Peyer's patch (tissue), 4 donors: ENCODE data around the gene ACTL6B. TPM values are rescaled to one million over a fixed set of nuclear protein-coding genes. Genes with fewer than 3 reads are reported as not detected.

Experiments used
- DNase-seq, 3 donors: peaks; one replicate each; pipeline ENCODE4 v3.0.0-alpha.2; 2017 to 2019
- H3K27ac ChIP-seq, 4 donors: fragments of 200-600 bp; sonication (generic); one replicate each; pipeline ENCODE4 v1.5.1; 2016 to 2019
- H3K27me3 ChIP-seq, 2 donors: fragments of 200-600 bp; sonication (generic); one replicate each; pipeline ENCODE4 v1.5.1; 2019
- H3K36me3 ChIP-seq, 3 donors: fragments of 200-600 bp; sonication (generic); one replicate each; pipeline ENCODE4 v1.5.1; 2016 to 2019
- H3K4me1 ChIP-seq, 4 donors: fragments of 200-600 bp; sonication (generic); one replicate each; pipeline ENCODE4 v1.5.1; 2016 to 2019
- H3K4me3 ChIP-seq, 4 donors: fragments of 200-600 bp; sonication (generic); 1 replicate in 3 of 4; 2 replicates in 1 of 4; pipeline ENCODE4 v1.5.1; 2016 to 2019; ENCODE audit warnings: mild to moderate bottlenecking in 1 of 4
- H3K9me3 ChIP-seq, 4 donors: fragments of 200-600 bp; sonication (generic); one replicate each; pipeline ENCODE4 v1.5.1; 2016 to 2019; ENCODE audit warnings: mild to moderate bottlenecking in 1 of 4
- CTCF ChIP-seq, 6 experiments: fragments of 450-650 bp in 4 of 6; fragments of 200-600 bp in 2 of 6; sonication (generic) in 1 of 6; IDR thresholded peaks; one replicate each; pipeline ENCODE4 v1.5.1; 2017 to 2019; ENCODE audit warnings: antibody characterized with exemption in 6 of 6, mild to moderate bottlenecking in 3 of 6, moderate library complexity in 1 of 6
- POLR2A ChIP-seq, 2 donors: fragments of 450-650 bp; IDR thresholded peaks; one replicate each; pipeline ENCODE4 v1.5.1; 2017; ENCODE audit warnings: antibody characterized with exemption in 2 of 2, mild to moderate bottlenecking in 2 of 2, moderate library complexity in 2 of 2
- total RNA-seq, 4 donors: library from RNA; depleted of rRNA; stranded (reverse); fragments of >200 nt; gene quantifications; one replicate each; pipeline ENCODE4 v1.1.0, GENCODE V29; 2016

Gene ACTL6B
- total RNA-seq, 4 donors from 2014 or later = not detected

DNA sequence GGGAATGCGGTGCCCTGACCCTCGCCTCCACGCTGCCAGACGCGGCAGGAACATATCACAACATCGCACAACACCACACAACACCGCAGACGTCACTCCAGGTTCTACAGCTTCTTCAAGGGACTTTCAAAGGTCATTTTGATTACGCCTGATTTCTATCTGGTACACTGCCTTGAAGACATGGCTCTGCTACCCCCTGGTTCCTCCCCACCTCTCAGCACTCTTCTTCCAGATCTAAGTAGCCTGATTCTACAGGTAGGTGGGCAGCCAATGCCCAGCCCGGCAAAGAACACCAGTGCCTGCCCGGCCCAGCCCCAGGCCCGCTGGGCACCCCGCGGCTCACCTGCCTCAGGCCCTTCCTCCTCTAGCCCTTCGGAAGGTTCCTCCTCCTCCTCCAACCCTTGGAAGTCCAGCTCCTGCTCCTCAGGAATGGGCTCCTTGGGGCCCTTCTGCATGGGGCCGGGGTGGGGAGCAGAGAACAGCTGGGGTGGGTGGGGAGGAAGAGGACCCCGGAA is 29.4 kb upstream of the ACTL6B start:
- Histone ChIP-seq H3K4me1 (peaks cover 0 to 20% (median under 1%) of the 10 kb centered on the region in 4 donors), H3K36me3 (peaks cover 0 to 89% (median 0%) of the 10 kb centered on the region in 3 donors), H3K27ac (no peak overlapping the region), H3K4me3 (no peak overlapping the region), H3K27me3 (no peaks in the 10 kb centered on the region), H3K9me3 (no peaks in the 10 kb centered on the region)
- TF ChIP-seq CTCF (IDR thresholded peaks at IDR 0.05) = no peak
- TF ChIP-seq POLR2A (IDR thresholded peaks at IDR 0.05) = no peak
- DNase-seq = no peak

GRCh38 chr7:100685049-100685605 is 28.9 kb upstream of the ACTL6B start:
- no peak for TF ChIP-seq POLR2A (IDR thresholded peaks at IDR 0.05)
- no peak for TF ChIP-seq CTCF (IDR thresholded peaks at IDR 0.05)
- peak in 1 of 3 donors; percentile 8 for DNase-seq

GRCh38 chr7:100684534-100685042 is 28.3 kb upstream of the ACTL6B start:
- DNase-seq = peak in 1 of 3 donors; percentile 39
- no peaks in the 10 kb centered on the region for H3K9me3 ChIP-seq
- TF ChIP-seq CTCF (IDR thresholded peaks at IDR 0.05) (no peak), POLR2A (IDR thresholded peaks at IDR 0.05) (no peak)
- no peak overlapping the region for H3K27ac ChIP-seq
- peaks cover 0 to 100% (median 0%) of the 10 kb centered on the region in 3 donors for H3K36me3 ChIP-seq
- no peak overlapping the region for H3K4me3 ChIP-seq
- H3K27me3 ChIP-seq = no peaks in the 10 kb centered on the region
- H3K4me1 ChIP-seq = peaks cover 0 to 20% (median 0%) of the 10 kb centered on the region in 4 donors

More at GRCh38 chr7:100685049-100685605, 28.9 kb upstream of the ACTL6B start:
- H3K4me1 ChIP-seq = peaks cover 0 to 21% (median 0%) of the 10 kb centered on the region in 4 donors
- peaks cover 0 to 95% (median 0%) of the 10 kb centered on the region in 3 donors for H3K36me3 ChIP-seq
- H3K27me3 ChIP-seq = no peaks in the 10 kb centered on the region
- no peaks in the 10 kb centered on the region for H3K9me3 ChIP-seq
- H3K27ac ChIP-seq = no peak overlapping the region
- no peak overlapping the region for H3K4me3 ChIP-seq

DNA sequence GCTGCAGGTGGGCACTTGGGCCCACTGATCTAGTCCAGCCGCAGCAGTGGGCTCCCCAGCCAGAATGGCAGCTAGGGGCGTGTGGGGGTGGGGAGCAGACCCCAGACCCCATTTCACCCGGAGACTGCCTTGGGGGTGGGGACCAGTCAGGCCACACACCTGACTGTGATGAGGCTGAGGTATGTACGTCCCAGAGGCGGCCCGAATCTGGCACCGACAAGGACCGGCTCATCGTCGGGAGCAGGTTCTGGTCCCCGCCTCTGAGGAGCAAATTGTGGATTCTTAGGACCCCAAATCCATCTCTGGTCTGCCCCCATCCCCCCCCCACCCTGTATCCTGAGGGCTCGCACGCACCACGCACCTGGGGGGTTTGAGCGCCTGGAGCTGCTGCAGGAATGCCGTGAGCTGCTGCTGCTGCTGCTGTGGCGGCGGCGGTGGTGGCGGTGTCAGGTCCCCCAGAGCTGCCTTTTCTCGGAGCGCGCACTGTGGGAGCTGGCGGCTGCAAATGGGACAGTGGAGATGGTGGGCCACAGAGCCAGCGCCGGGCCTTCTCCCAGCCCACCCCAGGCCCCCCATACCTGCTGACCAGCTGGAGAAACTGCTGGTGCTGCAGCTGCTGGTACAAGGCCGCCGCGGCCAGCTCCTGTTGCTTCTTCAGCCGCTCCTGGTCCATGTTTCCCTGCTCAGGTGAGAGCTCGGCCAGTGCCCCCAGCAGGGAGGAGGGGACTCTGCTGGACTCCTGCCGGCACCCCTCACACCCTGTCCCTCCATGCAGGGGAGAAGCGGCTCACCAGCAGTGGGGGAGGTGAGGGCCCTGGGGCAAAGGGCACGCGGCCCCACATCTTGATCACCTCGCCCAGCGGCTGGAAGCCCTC is 27.6 kb upstream of the ACTL6B start:
- Histone ChIP-seq H3K27me3 (no peaks in the 10 kb centered on the region), H3K27ac (no peak overlapping the region), H3K4me3 (no peak overlapping the region), H3K4me1 (peaks cover 0 to 14% (median 0%) of the 10 kb centered on the region in 4 donors), H3K36me3 (peaks cover 0 to 100% (median 0%) of the 10 kb centered on the region in 3 donors), H3K9me3 (no peaks in the 10 kb centered on the region)
- TF ChIP-seq CTCF (IDR thresholded peaks at IDR 0.05) = no peak
- TF ChIP-seq POLR2A (IDR thresholded peaks at IDR 0.05) = no peak
- DNase-seq = peak in 1 of 3 donors; percentile 18

DNA sequence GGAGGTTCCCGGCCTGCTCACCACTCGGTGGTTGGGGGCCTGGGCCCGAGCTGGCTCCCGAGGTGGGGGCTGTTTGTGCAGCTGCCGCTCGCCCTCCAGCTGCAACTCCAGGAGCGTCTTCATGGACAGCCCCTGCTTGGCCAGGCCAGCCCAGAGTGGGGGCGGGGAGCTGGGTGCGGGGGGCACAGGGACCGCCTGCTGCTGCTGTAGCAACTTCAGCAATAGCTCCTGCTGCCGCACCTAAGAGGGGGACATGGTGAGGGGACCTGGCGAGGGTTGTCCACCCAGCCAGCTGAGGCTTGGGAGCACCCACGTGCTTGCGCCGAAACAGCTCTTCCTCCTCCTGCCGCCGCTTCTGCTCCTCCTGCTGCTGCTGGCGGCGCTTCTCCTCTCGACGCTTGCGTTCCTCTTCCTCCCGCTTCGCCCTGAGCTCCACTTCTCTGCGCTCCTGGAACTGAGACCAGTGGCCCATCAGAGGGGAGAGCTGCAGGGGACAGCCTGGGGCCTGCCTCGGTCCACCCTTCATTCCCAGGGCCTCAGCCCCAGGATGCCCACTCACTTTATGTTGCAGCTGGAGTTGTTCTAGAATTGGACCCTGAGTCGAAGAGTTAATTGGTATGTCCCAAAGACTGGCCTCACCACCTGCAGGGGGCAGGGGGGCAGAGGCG is 26.9 kb upstream of the ACTL6B start:
- DNase-seq = no peak
- H3K4me1 ChIP-seq = peaks cover 0 to 14% (median 0%) of the 10 kb centered on the region in 4 donors
- TF ChIP-seq POLR2A (IDR thresholded peaks at IDR 0.05) = no peak
- no peak for TF ChIP-seq CTCF (IDR thresholded peaks at IDR 0.05)
- H3K27ac ChIP-seq = no peak overlapping the region
- no peak overlapping the region for H3K4me3 ChIP-seq
- H3K27me3 ChIP-seq = no peaks in the 10 kb centered on the region
- H3K36me3 ChIP-seq = peaks cover 0 to 100% (median 0%) of the 10 kb centered on the region in 3 donors
- H3K9me3 ChIP-seq = no peaks in the 10 kb centered on the region
